H54 (cell line): Measurements from ENCODE around the gene MISP.

Experiments
- DNase-seq: peaks from one replicate; pipeline ENCODE4 v3.0.0; 2011; ENCODE audit warnings: low spot score, mixed read lengths; ENCODE audit not compliant: insufficient read length
- FAIRE-seq: peaks from 3 replicates; lab custom pipeline; 2011; peaks lifted over from hg19 to GRCh38; lab: Jason Lieb, UNC
- POLR2A ChIP-seq: IDR thresholded peaks from 2 replicates; pipeline ENCODE4 v1.6.1; 2011; ENCODE audit warnings: low read depth, mild to moderate bottlenecking, low read length

The MISP gene

DNA sequence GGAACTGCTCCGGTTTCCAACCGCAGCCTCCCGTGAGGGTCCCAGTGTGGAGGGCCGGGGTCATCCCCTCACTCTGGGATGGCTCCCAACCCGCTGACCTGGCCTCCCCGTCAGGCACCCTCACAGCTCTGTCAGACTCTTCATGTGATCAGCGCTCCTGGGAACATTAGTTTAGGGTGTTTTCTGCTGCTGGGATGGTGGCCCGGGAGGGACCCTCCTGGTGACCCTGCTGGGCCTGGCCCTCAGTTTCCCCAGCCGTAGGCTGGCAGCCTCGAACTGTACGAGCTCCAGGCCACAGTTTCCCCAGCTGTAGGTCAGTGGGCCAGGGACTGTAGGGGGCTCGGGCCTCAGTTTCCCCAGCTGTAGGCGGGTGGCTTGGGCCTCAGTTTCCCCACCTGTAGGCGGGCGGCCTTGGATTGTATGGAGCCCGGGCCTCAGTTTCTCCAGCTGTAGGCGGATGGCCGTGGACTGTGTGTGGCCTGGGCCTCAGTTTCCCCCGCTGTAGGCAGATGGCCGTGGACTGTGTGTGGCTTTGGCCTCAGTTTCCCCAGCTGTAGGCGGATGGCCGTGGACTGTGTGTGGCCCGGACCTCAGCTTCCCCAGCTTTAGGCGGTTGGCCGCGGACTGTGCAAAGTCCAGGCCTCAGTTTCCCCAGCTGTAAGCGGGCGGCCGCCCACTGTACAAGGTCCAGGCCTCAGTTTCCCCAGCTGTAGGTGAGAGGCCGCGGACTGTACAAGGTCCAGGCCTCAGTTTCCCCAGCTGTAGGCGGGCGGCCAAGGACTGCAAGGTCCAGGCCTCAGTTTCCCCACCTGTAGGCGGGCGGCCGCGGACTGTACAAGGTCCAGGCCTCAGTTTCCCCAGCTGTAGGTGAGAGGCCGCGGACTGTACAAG lies 45.0 kb downstream of the MISP start:
- FAIRE-seq (no peak), DNase-seq (no peak)
- no peak for TF ChIP-seq POLR2A

DNA sequence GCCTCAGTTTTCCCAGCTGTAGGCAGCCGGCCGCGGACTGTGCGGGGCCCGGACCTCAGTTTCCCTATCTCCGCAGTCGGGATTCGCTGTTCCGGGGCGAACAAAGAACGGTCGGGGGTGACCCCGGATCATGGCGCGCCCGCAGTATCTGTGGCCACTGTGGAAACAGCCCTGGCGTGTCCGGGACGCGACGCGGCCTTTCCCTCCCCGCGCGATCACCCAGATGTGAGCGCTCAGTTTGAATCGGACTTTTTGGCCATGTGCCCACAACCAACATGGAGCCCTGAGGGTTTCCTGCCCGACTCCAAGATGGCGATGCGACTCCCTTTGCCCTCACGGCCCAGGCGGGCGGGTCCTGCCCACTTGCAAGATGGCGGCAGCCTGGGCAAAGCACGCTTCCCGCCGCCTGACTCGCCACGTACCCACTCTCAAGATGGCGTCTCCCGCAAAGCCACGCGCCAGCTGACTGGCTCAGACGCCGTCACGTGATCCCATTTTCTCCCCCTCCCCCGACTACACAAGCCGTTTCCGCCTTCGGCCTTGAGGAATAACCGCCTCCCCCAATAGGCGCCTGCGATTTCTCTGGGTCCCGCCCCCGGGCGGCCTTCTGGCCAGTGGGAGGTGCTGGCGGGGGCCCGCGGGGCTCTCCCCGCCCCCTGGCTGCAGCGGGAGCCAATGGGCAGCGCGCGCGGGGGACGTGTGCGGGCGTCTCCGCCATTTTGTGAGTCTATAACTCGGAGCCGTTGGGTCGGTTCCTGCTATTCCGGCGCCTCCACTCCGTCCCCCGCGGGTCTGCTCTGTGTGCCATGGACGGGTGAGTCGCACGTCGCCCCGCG lies 46.0 kb downstream of the MISP start, which contains the start of gene PTBP1:
Gene PTBP1, plus strand, starts transcription at position 761 of the 836 bp plus-strand sequence. Its CDS starts 46 bp downstream, at position 807.
- peak; percentile 98 for DNase-seq
- TF ChIP-seq POLR2A = peak; percentile 82

DNA sequence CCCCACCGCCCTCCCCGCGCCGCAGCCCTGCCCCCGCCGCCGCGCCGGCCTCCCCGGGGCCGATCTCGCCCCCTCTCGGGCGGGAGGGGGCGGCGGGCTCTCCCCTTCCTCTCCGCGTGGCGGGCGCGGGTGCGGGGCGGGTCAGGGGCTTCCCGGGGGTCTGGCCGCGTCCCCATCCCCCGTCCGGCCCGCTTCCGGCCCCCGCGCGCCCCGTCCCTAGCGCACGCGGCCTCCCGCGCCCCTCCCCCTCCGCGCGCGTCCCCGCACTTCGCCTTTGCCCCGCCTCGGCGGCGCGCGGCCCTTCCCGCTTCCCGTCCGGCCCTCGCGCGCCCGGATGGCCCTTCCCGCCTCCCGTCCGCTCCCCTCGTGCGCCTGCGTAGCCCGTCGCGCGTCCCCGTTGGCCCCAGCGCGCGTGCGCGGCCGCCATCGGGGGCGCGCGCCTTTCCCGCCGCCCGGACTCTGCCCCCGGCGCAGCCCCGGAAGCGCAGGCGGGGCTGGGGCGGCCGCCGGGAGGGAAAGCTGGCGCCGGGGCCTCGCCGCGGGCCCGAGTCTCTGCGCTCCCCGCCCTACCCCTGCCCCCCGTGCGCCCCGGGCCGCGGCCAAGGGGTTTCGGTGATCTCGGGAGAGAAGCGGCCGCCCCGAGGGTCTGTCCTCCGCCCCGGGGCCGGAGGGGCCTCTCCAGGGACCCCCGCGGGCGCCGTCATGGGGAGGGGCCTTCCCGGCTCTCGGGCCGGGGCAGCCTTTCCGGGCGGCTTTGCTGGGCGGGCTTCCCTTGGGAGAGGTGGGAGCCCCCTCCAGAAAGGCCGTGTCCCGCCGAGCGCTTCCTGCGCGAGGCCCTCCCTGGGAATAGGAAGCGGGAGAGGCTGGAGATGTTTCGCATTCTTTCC lies 46.9 kb downstream of the MISP start:
- TF ChIP-seq POLR2A = peak; percentile 18; the same call in 1 of the 2 replicates
- DNase-seq = peak; percentile 87
- no peak for FAIRE-seq

More for the DNA sequence above, 46.0 kb downstream of the MISP start, which contains the start of gene PTBP1:
- FAIRE-seq = peak; percentile 83

DNA sequence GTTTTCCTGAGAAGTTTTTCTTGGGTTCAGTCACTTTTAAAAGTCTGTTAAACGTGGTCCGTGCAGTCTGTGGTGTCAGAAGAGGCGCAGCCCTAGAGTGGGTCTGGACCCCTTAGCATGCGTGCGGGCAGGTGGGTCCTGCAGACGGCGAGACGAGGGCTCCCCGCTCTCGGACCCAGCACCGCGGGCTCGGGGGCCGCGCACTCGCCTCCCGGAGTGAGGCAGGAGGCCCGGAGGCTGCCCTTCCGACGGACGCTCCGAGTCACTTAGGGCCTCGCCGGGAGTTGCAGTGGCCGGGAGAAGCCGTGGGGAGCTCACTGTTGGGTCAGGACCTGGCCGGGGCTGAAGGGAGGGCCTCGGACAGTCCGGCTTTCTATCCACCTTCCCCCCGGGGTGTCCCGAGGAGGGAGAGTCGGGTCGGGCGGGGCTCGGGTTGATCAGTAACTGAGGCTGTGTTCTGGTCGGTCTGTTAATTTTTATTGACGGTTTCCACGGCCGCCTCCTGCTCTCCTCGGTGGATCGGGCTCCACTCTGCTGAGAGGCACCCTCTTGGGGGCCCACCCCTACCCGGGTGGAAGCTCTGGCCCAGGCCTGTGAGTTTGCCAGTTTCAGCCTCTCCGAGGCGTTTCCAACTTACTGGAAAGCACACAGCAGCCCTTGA lies 47.6 kb downstream of the MISP start:
- DNase-seq (no peak), FAIRE-seq (no peak)
- no peak for TF ChIP-seq POLR2A

DNA sequence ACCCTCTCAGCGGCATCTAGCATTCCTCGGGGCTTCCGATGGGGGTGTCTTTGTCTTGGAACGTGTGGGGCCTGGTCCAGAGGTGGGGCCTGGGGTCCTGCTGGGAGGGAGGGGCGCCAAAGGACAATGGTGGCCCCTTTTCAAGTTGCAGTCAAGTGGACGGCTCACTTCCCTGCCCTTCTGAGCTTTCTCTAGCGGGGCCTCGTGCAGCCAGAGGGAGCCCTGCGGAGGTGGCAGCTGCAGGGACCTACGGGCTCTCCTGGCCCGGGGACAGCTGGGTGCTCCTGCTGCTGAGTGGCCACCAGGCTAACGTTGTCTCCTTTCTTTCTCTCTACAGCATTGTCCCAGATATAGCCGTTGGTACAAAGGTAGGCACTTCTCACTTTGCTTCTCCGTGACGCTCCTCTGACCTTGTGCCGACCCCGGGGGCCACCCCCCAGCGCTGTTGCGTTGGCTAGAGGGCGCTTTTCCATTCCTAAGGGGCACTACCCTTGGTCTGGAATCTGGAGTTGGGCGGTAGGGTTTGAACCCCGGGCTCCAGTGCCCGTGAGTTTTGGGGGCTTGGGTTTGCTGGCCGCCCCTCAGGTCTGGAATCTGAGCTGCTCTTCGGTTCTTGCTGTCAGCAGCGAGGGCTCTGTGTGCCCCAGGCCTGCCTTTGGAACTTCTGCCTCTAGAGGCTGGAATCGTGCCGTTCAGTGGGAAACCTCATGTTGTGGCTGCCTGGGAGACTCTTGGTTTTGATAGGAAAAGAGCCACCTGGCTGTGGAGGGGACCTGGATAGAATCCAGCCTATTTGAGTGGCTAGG lies 48.4 kb downstream of the MISP start:
- TF ChIP-seq POLR2A = no peak
- FAIRE-seq = no peak

DNA sequence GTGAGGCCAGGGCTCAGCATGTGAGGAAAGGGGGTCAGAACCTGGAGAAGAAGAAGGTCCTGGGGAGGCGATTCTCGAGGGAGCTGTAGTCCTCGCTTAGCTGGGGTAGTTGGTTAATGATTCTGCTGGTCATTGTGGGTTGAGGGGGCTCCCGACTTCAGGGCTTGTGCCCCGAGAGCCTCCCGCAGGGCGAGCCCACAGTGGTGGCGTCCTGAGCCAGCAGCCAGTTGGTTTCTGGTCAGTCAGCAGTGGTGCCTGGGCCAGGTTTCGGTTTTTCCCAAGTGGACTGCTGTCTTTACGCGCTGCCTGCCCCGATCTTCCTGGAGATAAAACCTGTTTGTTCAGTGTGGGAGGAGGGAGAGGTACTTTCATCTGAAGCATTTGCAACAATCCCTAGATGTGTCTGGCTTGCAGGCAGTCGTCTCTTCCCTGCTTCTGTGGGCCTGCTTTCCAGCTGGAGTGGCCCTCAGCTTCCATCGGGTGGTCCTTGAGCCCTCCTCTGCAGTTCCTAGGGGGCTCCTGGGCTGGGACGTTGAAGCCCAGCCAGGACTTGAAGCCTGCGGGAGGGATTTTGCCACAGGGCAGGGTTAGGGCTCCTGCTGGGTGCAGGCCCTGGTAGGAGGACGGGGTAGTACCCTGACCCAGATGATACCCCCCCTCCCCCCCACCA lies 49.6 kb downstream of the MISP start:
- FAIRE-seq (no peak), DNase-seq (no peak)
- no peak for TF ChIP-seq POLR2A

More for the DNA sequence above, 48.4 kb downstream of the MISP start:
- no peak for DNase-seq

DNA sequence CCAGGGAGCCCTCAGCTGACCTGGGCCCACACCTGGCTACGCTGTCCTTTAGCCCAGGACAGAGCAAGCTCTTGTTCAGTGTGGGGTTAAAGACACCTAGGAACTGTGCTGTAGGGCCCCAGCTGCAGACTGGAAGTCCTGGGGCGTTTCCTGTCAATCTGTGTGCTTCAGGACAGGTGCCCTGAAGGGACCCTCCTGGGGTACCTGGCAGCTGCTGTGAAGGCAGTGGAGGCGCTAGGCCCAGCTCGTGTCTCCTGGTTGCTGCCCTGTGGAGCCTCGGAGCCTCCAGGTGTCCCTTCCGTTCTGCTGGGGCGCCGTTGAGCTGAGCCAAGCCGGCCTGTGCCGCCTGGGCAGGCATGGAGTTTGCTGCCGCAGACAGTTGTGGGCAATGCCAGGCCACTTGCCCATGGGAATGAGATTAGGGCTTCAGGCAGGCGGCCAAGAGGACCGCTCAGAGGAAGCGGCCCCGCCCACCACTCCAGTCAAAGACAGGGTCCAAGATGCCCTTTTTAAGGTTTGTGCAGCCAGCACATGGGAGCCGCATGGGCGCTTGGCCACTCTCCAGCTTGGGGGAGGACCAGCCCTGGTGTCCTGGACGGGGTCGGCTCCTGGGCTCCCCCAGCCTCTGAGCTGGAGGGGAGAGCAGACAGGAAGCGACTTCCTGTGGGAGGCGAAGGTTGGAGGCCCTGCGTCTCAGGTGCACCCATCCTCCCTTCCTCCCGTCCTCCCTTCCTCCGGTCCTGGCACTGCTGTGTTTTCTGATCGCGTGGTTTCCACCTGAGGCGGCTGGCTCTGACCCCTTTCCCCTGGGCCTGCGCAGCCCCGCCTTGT lies 50.3 kb downstream of the MISP start:
- no peak for FAIRE-seq
- DNase-seq = no peak
- no peak for TF ChIP-seq POLR2A

DNA sequence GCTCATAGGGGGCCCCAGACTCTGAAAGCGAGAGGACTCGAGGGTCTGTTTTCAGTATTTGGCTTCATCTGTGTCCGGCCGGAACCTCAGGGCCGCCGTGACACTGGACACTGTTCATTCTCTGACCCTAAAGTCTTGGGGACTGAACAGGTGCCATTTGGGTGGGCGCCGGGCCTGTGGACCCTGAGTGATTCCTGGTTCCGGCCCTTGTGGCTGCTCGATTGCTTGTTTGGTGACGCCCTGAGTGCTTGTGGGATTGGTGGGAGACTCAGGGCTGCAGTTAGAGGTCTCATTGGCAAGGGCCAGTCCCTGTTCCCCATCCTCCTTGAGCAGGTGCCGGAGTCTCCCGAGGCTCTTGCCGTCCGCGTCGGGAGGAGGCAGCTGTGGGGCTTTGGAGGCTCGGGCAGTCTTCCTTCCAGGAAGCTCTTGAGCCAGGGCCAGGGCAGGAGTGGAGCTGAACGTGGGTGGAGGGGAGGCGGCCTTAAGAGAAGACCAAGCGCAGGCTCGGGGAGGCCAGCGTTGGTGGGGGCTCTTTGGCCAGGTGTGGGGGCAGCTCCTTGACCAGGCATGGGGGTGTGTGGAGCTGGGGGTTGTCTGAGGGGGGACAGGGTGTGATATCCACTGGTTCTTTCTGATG lies 51.1 kb downstream of the MISP start:
- FAIRE-seq = no peak
- no peak for TF ChIP-seq POLR2A
- no peak for DNase-seq

DNA sequence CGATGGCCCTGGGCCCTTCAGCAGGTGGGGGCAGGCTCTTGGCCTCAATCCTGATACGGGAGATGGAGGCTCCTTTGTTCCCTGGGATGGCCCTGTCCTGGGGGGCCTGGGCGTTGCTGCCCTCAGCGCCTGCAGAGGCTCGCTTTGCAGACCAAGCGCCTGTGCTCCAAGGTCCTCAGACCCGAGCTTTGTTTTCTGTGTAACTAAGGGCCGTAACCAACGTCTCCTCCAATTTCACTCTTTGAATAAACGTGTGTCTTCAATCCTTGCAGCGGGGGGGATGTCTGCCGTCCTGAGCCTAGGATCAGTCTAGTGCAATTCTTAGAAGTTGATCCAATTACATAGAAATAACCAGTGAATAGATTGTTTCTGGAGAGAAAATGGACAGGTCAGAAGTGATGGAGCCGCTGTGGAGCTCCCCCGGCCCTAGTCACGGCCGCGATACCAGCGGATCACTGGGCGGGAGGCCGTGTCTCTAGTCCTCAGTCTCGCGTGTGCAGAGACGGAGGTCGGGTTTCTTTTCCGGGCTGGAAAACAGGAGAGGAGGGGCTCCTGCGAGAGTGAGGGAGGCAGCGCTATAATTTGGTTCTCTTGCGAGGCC lies 51.7 kb downstream of the MISP start:
- FAIRE-seq (no peak), DNase-seq (no peak)
- TF ChIP-seq POLR2A = no peak

DNA sequence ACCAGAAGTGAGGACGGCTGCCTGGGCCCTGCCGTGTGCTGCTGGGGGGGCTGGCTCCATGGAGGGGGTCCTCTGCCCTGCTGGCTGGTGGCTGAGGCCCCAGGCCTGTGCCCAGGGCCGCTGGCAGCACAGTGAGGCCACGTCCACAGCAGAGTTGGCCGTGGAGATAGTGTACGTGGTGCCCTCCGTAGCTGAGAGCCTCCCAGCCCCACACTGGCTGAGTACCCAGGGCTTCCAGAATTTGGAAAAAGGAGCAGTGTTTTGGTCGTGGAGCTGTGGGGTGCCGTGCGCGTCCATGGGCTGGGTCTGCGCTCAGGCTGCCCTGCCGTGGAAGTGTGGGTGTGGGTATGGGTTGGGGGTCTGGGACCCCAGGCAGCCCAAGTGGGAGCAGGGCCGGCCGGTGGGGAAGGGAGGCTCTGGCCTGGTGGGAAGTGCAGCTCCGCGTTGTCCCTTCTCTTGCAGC lies 52.2 kb downstream of the MISP start:
- no peak for DNase-seq
- no peak for FAIRE-seq
- TF ChIP-seq POLR2A = no peak
